ENCODE results near the gene NLRX1.
A peak's percentile ranks its signal among the peaks of the same experiment; 100 is the strongest.

DNA sequence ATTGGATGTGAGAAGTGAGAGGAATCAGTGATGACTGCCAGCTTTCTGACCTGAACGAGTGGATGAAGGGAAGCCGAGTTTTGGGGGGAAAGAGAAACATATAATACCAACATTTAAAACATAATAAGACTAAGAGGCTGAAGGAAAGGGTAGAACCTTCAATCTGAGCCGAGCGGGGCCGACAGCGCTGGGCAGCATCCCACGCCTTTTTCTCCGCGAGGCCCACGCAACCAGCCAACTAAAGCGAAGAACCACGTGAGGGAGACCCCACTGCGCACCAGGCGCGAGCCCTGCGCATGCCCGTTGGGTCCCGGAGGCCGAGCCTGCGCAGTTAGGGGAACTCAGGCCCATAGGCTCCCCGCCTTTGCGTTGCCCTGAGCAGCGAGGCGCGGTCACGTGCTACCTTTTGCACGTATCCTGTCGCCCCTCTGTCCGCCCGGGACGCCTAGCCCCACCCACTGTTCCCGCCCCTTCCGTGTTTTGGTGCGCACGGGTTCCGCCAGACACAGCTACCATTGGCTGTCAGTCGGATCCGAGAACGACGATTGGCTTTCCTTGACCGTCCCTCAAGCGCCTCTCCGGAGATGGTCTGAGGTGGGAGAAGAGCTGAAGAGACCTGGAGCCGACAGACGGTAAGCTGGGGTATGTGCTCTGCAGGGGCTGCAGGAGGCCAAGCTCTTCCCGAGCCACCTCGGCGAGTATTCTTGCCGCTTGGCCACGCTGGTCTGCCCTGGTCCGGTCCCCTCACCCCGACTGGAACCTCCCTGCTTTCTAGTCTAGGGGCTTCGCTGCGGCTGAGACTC lies 47.3 kb upstream of the NLRX1 start, which contains the start of gene HINFP:
- TF ChIP-seq POLR2A (IDR thresholded peaks at IDR 0.05), result peak in 3 of 4 donors; percentile 54 to 66 (median 55)
- TF ChIP-seq, protein P1, sequence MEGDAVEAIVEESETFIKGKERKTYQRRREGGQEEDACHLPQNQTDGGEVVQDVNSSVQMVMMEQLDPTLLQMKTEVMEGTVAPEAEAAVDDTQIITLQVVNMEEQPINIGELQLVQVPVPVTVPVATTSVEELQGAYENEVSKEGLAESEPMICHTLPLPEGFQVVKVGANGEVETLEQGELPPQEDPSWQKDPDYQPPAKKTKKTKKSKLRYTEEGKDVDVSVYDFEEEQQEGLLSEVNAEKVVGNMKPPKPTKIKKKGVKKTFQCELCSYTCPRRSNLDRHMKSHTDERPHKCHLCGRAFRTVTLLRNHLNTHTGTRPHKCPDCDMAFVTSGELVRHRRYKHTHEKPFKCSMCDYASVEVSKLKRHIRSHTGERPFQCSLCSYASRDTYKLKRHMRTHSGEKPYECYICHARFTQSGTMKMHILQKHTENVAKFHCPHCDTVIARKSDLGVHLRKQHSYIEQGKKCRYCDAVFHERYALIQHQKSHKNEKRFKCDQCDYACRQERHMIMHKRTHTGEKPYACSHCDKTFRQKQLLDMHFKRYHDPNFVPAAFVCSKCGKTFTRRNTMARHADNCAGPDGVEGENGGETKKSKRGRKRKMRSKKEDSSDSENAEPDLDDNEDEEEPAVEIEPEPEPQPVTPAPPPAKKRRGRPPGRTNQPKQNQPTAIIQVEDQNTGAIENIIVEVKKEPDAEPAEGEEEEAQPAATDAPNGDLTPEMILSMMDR (IDR thresholded peaks at IDR 0.05), result peak in 1 of 6 experiments; percentile 29
